Activated CD8-positive, alpha-beta memory T cell treated with anti-CD3 and anti-CD28 coated beads, Interleukin-2, amount 50 U/mL, for 4 hours (primary cell): Measurements from ENCODE around the gene FBLN1.
A peak's percentile ranks its signal among the peaks of the same experiment; 100 is the strongest.
"Not testable (repeated sequence)": the region's sequence is repeated elsewhere in the genome, so short reads cannot be mapped to it uniquely, and the experiment has no call there.

Experiments used
- DNase-seq: peaks from one replicate; pipeline ENCODE4 v3.0.0-alpha.2; 2020

FBLN1 gene

DNA sequence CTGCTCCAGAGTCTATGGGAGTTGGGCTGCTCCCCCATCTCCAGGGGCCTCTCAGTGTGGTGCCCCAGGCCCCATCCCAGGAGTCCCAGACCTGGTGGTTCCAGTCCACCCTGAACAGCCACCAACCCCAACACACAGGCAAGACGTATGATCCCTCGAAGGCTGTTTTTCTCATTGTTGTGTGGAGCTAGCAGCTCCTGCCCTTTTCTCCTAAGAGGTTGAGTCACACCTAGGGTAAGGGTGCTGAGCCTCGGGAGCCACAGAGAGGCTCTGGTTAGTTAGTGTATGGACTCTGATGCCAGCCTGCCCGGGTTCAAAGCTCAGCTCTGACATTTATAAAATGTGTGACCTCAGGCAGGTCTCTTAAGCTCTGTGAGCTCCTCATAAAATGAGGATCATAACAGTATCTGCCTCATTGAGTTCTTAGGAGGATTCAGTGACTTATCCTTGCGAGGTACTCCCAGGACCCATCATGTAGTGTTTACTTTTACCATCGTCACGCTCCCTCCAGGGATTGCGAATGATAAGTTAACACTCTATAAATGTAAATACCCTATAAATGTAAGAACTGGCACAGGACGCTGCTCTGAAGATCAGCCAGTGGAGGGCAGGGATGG is 47.2 kb downstream of the FBLN1 start:
- DNase-seq: no peak

DNA sequence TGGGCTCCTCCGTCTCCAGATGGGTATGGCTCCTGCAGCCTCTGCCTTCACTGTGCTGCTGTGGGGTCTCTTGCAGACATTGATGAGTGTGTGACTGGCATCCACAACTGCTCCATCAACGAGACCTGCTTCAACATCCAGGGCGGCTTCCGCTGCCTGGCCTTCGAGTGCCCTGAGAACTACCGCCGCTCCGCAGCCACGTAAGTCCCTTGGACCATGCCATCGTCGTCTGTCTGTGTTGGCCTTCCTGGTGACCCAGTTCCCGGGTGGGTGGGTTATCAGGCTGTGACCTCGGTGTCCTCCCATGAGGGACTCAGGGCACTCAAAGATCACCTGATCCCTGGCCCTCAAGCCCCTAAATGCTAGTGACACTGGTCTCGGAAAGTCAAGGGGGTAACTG is 47.7 kb downstream of the FBLN1 start:
- DNase-seq: no peak

DNA sequence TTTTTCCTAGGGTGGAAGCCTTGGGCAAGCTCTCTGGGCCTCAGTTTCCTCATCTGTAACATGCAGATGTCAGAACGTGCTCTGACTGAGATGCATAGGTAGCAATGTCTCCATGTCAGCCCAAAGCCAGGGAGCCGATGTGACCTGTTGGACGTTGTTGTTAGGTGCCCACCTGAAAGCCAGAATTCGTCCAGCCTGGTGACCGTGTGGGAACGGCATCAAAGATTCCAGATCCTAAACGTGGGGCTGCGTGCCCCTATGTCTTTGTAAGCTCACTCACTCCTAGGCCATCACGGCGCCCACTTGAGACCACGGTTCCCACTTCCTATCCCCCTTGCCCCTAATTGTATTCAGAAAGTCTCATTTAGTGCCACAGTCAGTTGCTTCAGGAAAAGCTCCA is 48.2 kb downstream of the FBLN1 start:
- DNase-seq: no peak

DNA sequence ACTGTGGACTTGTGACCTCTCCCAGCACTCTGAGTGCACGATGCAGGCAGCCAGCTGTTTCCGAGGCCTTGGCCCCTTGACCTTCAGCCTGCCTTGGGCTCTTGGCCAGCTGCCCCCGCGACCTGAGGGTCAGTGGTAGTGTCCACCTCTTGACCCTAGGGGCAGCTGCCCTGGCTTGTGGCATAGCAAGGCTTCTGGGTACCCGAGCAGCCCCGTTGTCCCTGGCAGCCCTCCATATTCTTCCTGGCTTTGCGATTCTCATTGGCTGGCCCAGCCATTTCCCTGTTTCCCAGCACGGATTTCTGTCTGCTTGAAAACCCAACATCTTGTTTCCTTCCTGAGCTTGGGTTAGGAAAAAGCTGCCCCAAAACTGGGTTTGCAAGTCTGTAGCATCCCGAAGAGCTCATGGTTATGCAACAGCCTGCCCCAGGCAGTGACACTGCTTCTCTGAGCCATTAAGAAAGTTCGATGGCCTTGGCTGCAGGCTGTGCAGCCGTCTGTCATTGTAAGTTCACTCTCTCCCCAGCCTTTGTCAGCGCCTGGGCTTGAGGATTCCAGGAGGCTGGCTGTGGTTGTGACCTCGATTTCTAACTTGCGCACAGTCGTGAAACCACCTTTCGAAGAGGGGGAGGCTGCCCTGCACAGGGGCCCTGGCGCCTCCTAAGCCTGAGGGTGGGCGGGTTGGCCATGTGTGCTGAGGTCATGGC is 48.8 kb downstream of the FBLN1 start:
- DNase-seq: no peak

DNA sequence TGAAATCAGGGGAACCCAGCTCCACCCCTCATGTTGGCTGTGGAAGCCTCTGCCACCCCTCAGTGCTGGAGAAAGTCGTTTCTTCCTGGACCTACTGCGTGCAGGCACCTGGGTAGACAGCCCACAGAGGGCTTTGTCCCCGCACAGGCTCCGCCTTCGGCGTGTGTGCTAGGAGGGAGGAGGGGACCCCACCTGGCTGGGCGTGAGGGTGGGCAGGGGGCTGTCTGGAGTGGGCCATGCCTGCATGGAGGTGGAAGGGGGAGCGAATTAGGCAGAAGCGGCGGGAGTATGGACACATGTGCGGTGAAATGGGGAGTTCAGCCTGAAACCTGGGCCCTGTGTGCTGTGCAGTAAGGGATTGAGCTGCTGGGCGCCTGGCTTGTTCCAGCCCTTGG is 49.3 kb downstream of the FBLN1 start:
- no peak for DNase-seq

- no peak for DNase-seq
Observed at GRCh38 chr22:45552580-45553350, 50.1 kb downstream of the FBLN1 start.

DNA sequence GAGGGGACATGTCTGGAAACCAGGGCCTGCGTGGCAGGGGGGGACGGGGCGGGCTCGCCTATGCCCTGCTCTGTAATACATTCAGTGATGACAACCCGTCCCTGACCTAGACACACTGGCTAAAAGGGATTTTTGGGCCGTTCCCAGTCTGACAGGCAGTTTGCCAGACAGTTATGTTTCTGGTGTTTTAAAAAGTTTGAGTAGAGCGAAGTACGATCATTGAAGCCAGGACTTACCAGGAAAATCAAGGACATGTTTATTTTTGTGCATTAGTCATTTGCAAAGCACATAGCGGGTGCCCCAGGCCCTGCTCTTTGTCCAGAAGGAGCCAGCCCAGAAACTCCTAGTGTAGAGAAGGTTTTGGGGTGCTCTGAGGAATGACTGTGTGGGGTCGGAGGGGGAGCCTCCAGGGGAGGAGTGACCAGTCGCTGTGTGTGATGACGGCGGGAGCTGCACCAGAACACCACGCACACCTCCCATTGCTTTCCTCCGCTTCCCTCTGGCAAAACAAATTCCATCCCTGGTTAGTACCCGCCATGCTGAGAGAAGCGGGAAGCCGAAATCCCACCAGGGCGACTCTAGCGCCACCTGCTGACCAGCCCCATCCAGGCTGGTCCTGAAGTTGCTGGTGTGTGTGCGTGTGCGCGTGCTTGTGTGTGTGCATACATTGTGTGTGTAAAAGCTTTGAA is 50.8 kb downstream of the FBLN1 start:
- peak; percentile 52 for DNase-seq

DNA sequence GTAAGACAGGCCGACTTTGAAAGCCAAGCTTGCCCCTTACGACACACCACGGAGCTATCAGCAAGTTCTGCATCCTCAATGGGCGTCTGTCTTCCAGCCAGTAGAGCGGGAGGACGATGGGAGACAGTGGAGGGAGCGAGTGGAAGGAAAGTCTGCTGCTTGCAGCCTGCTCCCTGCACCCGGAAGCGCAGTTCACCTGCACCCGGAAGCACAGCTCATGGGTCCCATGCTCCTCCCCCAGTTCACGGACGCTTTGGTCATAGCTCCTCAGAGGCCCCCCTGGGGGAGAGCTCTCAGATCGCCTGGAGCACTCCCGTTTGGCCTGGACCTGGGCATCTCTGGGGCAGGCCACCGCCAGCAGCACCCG is 51.3 kb downstream of the FBLN1 start:
- no peak for DNase-seq

- no peak for DNase-seq
Observed at GRCh38 chr22:45554861-45555260, 52.2 kb downstream of the FBLN1 start.

GRCh38 chr22:45557926-45558325 is 55.2 kb downstream of the FBLN1 start:
- not testable (repeated sequence) for DNase-seq

GRCh38 chr22:45560092-45560491 is 57.4 kb downstream of the FBLN1 start:
- DNase-seq: not testable (repeated sequence)

GRCh38 chr22:45560761-45561160 is 58.1 kb downstream of the FBLN1 start:
- DNase-seq: not testable (repeated sequence)

GRCh38 chr22:45562102-45562501 is 59.4 kb downstream of the FBLN1 start:
- no peak for DNase-seq

DNA sequence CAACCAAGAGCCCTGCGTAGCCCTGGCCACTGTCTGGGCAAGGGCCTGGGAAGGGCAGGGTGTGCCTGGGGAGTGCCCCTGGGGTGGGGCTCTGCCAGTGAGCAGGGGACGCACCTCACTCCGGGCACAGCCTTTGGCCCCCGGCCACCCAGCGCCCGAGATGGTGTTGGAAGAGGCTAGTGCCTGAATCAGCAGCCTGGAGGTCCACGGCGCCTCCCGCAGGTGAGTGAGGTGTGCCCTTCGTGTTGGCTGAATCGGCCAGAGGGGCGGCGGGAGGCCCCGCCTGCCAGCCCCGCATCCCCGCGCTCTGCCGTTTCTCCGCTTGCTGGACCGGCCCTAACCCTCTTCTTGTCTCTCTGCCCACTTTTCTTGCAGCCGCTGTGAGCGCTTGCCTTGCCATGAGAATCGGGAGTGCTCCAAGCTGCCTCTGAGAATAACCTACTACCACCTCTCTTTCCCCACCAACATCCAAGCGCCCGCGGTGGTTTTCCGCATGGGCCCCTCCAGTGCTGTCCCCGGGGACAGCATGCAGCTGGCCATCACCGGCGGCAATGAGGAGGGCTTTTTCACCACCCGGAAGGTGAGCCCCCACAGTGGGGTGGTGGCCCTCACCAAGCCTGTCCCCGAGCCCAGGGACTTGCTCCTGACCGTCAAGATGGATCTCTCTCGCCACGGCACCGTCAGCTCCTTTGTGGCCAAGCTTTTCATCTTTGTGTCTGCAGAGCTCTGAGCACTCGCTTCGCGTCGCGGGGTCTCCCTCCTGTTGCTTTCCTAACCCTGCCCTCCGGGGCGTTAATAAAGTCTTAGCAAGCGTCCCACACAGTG is 60.1 kb downstream of the FBLN1 start:
- DNase-seq: no peak

DNA sequence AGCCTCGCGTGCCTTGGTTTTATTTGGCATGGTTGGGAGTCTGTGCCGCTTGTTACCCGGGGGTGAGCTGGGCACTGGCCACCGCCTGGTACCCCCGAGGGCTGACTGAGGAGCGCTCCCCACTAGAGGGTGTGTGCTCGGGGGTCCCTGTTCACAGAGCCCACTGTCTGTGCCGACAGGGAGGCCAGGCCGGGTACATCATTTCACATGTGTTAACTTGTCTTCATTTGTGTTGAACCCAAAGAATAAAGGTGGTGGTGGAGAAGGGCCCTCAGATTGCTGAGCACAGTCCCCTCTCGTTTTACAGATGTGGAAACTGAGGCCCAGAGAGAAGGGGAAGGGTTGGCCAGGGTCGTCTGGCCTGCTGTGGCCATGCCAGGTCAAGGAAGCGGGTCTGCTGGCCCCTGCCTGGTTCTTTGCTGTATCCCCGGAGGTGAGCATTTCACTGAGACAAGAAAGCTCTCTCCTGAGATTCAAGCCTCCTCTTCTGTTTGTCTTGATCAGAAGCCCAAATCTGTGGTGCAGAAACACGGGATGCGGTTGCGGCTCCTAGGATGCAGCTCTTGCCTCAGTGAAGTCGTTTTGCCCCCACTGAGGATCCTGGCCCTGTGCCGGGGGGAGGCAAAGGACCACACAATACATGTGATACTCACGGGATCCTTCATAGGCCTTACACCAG is 60.8 kb downstream of the FBLN1 start:
- DNase-seq: no peak

GRCh38 chr22:45564349-45565030 is 61.8 kb downstream of the FBLN1 start:
- DNase-seq: no peak

DNA sequence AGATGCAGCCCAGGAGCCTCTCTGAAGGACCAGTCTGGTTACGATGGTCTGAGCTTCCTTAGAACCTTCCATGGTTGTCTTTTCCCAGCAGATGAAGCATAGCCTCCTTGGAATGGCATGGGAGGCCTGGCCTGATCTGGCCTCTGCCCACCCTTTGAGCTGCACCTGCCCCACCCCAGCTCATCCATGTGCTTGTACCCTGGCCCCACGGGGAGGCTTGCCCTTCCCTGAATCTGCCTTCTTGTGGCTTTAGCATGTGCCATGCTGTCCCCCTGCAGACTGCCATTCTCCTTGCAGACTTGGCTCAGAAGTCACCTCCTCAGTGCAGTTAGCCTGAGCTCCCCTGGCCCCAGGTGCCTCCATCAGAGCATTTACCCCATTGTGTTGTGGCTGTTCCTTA is 62.5 kb downstream of the FBLN1 start:
- DNase-seq: no peak

- DNase-seq: no peak
Observed at GRCh38 chr22:45565973-45566372, 63.3 kb downstream of the FBLN1 start.

- no peak for DNase-seq
Observed at GRCh38 chr22:45568213-45568612, 65.5 kb downstream of the FBLN1 start.

GRCh38 chr22:45571089-45571488 is 68.4 kb downstream of the FBLN1 start:
- DNase-seq: no peak

DNA sequence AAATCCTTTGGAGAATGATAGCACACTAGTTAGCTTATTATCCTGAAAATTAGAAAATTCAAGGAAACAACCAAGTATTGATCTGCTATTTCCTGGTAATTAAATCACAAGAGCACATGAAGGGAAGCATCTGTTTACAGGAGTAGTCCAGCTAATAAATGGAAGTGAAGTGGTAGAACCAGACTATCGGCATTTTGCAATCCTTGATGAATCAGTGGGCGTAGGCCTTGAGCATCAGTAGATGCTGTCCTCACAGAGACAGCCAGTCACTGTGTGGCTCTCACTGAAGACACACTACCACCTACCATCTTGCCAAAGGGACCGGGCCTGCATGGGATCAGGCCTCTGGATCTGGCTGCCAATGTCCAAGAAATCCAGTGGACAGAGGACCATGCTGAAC is 69.8 kb downstream of the FBLN1 start:
- DNase-seq: no peak
